C1 segment of cervical spinal cord (tissue), 14 donors: ENCODE data around the gene NUDT14.
A peak's percentile ranks its signal among the peaks of the same experiment; 100 is the strongest.

ENCODE experiments used
- DNase-seq, 14 donors: peaks; one replicate each; lab custom pipeline; 2025; lab: John Stamatoyannopoulos, UW

Gene NUDT14

GRCh38 chr14:105212541-105213300 is 31.6 kb upstream of the NUDT14 start:
- no peak for DNase-seq

DNA sequence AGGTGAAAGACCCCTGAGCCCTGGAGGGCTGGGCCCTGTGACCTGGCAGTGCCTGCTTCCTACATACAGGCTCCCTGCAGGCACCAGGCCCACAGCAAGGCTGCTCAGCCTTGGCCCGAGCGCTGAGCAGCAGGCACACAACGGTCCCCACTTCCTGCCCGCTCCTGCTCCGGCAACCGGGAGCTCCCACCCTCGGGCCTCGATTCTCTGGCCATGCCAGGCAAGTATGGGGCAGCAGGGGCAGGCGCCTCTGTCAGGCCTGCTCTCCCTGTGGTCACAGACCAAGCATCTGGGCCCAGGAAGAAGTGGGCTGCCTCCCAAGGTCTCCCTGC is 30.6 kb upstream of the NUDT14 start:
- DNase-seq: no peak

DNA sequence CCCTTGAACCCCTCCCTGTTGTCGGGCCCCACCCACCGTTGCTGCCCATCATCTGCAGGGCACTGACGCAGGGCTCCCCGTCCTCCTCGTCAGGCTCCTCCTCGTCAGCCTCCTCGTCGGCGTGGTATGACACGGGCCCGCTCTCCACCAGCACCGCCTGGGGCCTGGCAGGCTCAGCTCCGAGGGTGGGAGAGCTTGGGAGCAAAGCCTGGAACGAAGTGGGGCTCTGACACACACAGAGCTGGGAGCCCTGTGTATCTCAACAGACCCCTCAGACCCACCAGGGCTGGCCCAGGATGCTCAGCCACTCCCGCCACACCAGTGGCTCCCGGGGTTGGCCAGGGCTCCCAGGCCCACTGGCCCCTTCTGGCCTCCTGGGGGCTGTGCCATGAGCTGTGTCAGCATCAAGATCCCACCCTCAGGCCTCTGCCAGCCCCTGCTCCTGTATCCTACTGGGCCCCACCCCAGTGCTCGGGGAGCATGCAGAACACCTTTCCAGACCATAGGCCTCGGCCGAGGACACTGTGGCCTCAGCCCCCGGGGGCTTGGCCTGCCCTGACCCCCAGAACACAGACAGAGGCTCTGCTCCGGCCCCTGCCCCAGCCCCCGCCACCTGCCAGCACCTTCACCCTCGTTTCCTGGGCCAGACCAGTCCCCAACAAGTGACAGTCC is 30.1 kb upstream of the NUDT14 start:
- DNase-seq: no peak

- no peak for DNase-seq
Observed at GRCh38 chr14:105210266-105211025, 29.3 kb upstream of the NUDT14 start.

- DNase-seq: no peak
Observed at GRCh38 chr14:105209646-105210045, 28.5 kb upstream of the NUDT14 start.

DNA sequence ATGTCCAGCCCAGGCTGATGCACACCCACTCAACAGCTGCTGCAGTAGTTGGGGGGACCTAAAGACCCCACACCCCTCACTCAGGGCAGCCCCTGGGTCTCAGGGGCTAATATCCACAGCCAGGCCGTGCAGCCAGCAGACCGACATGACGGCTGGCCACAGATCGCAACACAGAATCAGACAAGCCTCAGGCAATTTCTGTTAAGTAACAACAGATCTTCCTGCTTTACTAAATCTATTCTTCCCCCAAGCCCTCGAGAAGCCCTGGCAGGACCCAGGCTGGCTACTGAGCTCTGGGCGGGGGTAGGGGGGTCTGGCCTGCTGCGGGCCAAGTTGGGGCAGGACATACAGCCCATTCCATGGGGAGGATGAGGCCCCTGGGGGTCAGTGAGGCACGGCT is 28.0 kb upstream of the NUDT14 start:
- no peak for DNase-seq

- DNase-seq: no peak
Observed at GRCh38 chr14:105208738-105209075, 27.6 kb upstream of the NUDT14 start.

- no peak for DNase-seq
Observed at GRCh38 chr14:105207996-105208737, 27.1 kb upstream of the NUDT14 start.

DNA sequence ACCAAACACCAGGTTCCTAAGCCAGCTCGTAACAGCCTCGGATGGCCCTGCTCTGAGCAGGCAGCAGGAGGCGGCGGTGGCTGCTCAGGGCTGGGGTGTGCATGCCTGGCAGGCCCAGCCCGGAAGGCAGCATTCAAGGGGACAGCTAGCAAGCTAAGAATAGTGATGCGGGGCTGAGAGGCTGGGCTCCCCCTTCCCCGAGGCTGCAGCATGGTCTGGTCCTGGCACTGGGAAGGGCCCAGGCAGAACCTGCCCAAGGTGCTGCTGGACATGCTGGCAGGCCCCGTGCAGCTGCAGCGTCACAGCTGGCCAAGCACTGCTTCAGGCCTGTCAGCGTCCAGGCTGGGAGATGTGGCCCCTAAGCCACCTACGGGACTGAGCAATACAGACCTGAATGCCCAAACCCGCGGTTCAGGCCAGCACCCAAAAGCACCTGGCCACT is 26.4 kb upstream of the NUDT14 start:
- no peak for DNase-seq

GRCh38 chr14:105206873-105207272 is 25.8 kb upstream of the NUDT14 start:
- no peak for DNase-seq

DNA sequence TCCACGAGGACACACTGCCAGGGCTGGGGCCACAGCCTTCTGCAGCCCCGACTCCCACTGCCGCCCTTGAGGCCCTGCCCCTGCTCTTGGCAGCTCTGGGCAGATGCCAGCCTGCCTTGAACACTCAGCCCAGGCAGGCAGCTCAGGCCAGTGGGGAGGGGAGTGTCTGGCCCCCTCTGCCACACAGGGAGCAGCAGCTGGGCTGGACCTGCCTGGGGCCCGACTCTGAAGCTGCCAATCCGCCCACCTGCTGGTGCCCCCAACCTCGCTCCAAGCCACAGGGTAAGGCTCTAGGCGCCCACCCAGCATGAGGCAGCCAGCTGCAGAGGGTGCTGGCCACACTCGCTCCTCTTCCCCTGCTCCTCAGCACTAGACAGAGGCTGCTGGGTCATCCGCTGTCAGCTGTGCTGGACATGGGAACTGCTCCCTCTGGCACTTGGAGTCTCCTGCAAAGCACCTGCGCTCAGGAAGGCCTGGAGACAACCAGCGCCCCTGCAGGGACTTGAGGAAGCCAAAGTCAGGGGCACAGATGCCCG is 24.6 kb upstream of the NUDT14 start:
- DNase-seq: peak in 2 of 14 donors; percentile 17 to 25

DNA sequence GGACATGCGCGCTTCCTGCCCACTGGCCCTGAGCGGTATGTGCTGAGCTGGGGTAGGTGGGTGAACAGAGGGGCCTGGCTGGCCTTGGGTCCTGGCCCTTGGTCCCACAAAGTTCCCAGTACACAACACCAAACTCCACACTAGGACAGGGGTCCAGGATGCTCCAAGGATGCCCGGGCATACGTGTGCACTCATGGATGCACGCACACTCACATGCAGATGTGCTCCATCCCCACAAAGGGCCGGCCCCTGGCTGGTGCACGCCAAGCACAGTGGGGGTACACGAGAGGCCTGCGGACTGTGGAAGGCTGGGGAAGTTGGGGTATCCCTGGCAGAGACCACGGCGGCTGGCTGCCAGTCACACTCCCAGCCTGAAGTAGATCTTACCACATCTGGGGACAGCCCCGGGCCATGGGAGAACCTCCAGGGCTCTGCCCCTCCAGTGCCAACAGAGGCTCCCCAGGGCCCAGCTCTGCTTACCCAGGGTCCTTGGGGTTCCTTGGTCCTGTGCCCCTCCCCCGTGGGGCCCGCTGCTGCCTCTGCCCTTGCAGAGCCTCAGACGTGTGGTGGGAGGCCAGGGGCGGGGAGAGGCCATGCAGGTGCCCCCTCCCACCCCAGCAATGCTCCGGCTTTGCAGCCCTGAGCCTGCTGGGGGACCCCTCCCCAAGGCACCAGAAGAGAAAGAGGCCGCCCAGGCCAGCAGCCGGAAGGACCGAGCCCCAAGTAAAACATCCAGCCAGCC is 24.0 kb upstream of the NUDT14 start:
- DNase-seq: no peak

DNA sequence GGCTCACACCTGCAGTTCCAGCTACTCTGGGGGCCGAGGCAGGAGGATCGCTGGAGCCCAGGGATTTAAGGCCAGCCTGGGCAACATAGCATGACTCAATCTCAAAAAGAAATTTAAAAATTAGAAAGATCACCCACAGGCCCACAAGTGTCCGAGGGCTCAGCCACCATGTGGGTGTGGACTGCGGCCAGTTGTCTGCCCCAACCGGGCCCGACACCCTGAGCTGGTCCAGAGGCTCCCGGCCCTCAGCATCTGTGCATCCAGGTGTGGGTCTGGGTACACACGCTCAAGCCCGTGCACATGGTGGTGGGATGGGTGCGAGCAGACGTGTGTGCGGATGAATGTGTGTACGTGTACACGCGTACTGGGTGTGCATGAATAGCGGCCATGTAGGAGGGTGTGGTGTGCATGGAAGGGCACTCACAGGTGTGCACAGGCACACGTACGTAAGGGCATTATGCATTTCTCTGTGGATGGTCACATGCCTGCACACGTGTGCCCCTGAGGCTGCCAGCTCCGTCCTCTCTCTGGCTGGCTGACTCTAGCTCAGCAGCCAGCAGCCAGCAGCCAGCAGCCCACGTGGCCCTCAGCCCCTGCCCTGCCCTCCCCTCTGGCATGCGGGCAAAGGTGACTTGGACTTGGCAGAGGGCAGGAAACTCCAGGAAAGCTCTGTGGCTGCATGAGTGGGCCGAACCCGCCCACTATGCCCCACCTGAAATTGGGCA is 23.3 kb upstream of the NUDT14 start:
- peak in 11 of 14 donors; percentile 15 to 81 (median 46) for DNase-seq

- no peak for DNase-seq
Observed at GRCh38 chr14:105203701-105204100, 22.6 kb upstream of the NUDT14 start.

DNA sequence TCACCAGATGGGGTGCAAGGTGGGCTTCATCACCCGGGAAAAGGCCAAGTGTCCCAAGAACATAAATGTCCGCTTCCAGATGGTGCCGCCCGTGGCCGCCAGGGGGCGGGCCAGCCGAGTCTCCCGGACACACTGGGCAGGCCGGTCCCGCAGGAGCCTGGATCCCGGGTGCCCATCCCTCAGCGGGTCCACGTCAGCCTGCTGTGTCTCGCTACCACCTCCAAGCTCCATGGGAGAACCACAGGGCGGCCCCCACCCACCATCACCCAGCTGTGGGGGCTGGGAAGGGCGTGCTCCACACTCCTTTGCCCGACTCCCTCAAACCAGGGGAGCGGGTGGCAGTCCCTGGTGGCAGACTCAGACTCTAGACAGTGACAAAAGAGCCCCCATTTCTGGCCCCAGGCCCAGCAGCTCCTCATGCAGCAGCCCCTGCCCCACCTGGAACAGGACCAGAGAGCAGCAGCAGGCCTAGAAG is 22.0 kb upstream of the NUDT14 start:
- DNase-seq: peak in 11 of 14 donors; percentile 27 to 80 (median 53)

DNA sequence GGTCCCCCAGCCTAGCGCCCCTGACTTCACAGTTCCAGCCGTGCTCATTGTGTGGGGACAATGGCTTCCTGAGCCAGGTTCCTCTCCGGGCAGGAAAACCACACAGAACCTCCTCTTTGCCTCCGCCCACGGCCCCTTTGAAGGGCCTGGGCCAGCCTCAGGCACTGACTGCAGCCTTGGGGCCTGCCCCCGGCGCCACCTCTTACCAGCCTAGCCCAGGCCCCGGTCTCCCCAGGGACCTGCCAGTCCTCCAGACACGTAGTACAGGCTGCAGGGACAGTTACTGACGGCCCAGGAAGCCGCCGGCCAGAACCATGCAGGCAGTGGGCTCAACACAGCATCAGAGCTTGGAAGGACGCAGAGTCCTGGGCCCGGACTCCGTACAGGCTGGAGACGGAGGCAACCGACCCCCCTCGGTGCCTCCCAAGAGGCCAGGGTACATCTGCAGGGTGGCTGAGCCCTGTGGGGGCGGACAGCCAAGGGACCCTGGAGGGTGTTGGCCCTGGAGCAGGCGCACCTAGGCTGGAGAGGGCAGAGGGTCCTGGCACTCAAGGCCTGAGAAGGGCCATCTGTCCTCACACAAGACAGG is 20.9 kb upstream of the NUDT14 start:
- DNase-seq: peak in 1 of 14 donors; percentile 38

- DNase-seq: no peak
Observed at GRCh38 chr14:105201156-105201924, 20.2 kb upstream of the NUDT14 start.

DNA sequence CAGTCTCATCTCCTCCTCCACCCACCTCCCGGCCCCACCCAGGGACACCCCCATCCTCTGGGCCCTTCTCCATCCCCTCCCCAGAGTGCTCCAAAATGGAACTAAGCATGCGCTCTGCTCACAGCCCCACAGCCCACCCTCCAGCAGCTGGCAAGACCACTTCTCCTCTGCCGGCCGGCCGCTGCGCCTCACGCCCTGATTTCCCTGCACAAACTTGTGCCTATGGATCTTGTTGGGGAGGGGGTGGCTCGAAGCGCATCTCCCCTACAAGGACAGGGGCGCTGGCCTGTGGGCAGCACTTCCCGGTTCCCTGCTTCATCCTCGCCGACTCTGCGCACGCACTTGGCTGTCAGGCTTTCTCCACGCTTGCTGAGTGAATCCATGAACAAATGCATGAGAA is 19.5 kb upstream of the NUDT14 start:
- no peak for DNase-seq

GRCh38 chr14:105200074-105200473 is 19.0 kb upstream of the NUDT14 start:
- no peak for DNase-seq
